Upper lobe of left lung (tissue), 4 donors: ENCODE data around the gene UTY.

Source experiments
- CTCF ChIP-seq, 6 experiments: fragments of 450-650 bp in 4 of 6; fragments of 200-600 bp in 2 of 6; sonication (generic) in 2 of 6; IDR thresholded peaks; one replicate each; pipeline ENCODE4 v1.5.1; 2016 to 2019; ENCODE audit warnings: antibody characterized with exemption in 6 of 6
- EP300 ChIP-seq, 4 donors: sonication (generic); formaldehyde crosslinking; IDR thresholded peaks; one replicate each; pipeline ENCODE4 v1.5.1; 2017; ENCODE audit warnings: antibody characterized with exemption in 4 of 4, control low read depth in 2 of 4
- POLR2A ChIP-seq, 4 donors: fragments of 450-650 bp; IDR thresholded peaks; one replicate each; pipeline ENCODE4 v1.5.1; 2016 to 2017; ENCODE audit warnings: antibody characterized with exemption in 4 of 4, mild to moderate bottlenecking in 2 of 4
- POLR2AphosphoS5 ChIP-seq, 2 donors: sonication (generic); formaldehyde crosslinking; IDR thresholded peaks; one replicate each; pipeline ENCODE4 v1.5.1; 2017; ENCODE audit warnings: antibody characterized with exemption in 2 of 2

DNA sequence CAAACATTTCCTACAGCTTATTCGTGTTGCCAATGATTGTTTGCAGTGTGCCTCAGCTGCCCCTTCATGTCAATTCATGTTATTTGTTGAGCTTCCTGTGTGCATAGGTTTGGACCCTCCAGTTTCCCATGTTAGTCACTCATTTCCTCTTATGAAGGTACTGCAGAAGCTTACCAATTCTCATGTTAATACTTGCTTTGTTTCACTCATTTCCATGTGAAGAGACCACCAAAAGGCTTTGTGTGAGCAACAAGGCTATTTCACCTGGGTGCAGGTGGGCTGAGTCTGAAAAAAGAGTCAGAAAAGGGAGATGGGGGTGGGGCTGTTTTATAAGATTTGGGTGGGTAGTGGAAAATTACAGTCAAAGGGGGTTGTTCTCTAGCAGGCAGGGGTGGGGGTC lies 274.6 kb downstream of the UTY start:
- TF ChIP-seq CTCF (IDR thresholded peaks at IDR 0.05) (no peak), EP300 (IDR thresholded peaks at IDR 0.05) (no peak), POLR2A (IDR thresholded peaks at IDR 0.05) (no peak), POLR2AphosphoS5 (IDR thresholded peaks at IDR 0.05) (no peak)
